GM19099 (cell line): Measurements from ENCODE around the gene GRM4.

ENCODE experiments used
- POLR2A ChIP-seq: IDR thresholded peaks from 3 replicates; pipeline ENCODE4 v1.6.1; 2011; ENCODE audit warnings: low read depth; ENCODE audit not compliant: insufficient read length; ENCODE audit errors: extremely low read depth

GRM4 gene

GRCh38 chr6:33993653-33994471 lies 152.0 kb downstream of the GRM4 start:
- no peak for TF ChIP-seq POLR2A

DNA sequence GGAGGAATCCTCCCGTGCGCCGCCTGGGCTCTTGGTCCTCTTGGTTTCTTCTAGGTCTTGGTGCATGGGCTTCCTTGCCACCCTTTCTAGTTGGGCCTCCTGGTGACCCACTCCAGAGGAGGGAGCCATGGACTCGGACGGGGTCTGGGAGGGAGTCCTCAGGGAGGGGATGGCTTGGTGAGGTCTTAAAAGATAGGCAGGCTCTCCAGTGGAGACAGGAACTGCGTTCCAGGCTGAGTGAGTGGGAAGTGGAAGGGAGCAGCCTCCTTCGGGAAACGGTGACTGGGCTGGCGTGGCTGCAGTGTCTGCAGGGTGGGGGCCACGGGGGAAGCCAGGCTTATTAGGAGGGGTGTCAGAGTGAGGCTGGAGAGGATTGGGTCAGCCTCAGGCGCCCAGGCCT lies 152.8 kb downstream of the GRM4 start:
- no peak for TF ChIP-seq POLR2A

DNA sequence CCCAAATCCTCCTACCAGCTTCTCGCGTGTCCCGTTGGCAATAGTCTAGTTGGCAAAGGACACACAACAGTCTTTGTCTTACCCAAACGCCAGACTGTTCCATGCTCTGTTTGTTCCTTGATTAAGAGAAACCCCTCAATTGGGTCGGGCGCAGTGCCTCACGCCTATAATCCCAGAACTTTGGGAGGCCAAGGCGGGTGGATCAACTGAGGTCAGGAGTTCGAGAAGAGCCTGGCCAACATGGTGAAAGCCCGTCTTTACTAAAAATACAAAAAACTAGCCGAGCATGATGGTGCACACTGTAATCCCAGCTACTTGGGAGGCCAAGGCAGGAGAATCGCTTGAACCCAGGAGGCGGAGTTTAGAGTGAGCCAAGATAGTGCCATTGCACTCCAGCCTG lies 153.7 kb downstream of the GRM4 start:
- TF ChIP-seq POLR2A, result no peak

- no peak for TF ChIP-seq POLR2A
These were observed 154.3 kb downstream of the GRM4 start for GRCh38 chr6:33991610-33992009.

DNA sequence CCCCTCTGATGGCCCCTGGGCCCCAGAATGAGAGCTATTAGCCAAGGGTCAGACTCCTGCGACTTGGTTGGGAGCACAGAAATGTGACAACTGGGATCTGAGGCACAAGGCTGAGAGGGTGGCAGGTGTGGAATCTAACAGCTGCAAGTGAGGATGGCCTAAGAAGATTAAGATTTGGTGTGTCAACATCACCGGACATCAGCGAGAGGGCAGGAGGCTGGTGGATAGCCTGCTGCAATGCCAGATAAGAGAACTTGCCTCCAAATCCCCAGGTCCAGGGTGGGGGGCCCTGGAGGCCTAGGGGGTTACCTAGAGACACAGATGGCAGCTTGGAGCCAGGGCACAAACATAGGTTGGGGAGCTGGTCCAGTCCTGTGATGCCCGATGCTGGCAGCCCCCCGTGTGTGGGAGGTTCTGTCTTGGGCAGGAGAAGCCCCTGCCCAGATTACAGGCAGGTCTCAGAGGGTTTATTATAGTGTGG lies 155.8 kb downstream of the GRM4 start:
- TF ChIP-seq POLR2A, result no peak

- no peak for TF ChIP-seq POLR2A
These were observed 156.7 kb downstream of the GRM4 start for GRCh38 chr6:33989016-33989854.

DNA sequence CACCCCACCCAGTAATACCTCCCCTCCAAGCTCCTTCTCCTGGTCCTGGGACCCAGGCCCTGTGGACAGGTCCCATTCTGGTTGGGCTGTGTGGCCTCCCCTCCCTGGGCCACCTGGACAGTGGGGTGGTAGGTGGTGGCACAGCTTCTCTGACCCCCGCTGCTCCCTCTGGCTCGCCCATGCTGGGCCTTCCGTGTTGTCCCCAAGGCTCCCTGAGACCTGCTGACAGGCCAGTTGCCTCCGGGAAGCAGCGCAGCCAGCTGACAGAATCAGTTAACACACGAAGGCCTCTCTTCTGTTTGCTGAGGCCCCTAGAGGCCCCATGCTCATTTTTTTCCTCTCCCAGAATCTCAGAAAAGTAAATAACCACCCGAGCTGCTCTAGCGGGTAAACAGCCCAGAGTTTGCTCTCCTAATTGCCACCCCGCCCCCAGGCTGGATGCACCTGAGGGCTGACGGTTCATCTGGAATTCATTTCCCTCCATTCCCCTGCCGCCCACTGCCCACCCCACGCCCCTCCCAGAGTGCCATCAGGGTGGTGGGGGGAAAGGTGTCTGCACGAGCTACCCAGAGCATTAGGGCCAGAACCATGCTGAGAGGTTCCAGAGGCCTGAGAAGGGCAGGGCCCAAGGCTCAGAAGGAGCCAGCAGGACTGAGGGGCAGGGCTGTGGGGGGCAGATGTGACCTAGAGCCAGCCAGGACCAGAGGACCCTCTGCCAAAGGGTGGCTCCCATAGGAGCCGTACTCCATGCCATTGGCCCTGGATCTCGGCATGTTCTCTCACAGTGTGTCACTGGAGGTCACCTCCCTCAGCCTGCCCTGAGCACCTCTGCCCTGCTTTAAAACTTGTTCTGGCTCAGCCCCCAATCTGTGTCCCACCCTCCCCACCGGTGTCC lies 157.5 kb downstream of the GRM4 start:
- TF ChIP-seq POLR2A, result no peak

DNA sequence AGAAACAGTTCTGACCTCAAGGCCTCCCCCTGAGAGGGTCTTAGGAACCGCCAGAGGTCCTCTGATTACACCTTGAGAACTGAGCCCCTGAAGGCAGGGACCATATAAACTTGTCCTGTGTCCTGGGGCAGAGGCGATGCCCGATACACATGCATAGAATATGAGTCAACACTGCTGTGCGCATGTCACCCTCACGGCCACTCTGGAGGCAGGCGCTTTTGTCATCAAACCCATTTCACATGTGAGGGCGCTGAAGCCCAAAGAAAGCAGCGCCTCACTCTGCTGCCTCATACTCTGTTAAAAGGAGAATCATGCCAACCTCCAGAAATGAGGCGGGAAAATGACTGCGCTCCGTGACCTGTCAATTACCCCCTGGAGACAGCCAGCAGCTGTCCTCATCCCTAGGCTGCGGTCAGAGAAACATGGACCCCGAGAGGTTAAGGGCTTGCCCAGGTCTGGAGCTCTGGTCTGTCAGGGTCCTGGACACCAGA lies 158.3 kb downstream of the GRM4 start:
- no peak for TF ChIP-seq POLR2A

- TF ChIP-seq POLR2A, result no peak
These were observed 159.9 kb downstream of the GRM4 start for GRCh38 chr6:33985947-33986346.

DNA sequence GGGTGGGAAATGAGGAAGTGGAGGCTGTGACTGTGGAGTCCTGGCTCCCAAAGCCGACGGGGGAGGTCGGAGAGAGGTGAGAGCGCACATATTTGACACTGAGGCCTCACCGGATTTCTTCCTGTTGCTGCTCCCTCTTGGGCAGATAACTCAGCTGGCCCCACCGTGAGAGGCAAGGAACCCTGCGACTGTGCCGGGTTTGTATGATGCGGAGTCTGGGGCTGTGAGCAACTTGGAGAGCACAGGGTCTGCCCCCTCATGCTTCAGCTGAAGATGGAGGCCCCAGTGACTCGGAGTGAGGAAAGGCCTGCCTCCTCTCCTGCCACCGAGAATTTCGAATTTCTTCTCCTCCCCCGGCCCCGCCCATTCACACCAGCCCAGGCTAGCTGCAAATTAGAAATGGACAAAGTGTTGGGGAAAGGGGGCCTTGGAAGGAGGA lies 160.6 kb downstream of the GRM4 start:
- TF ChIP-seq POLR2A, result no peak

- no peak for TF ChIP-seq POLR2A
These were observed 161.2 kb downstream of the GRM4 start for GRCh38 chr6:33984466-33985312.

GRCh38 chr6:33983721-33984465 lies 162.0 kb downstream of the GRM4 start:
- TF ChIP-seq POLR2A, result no peak

DNA sequence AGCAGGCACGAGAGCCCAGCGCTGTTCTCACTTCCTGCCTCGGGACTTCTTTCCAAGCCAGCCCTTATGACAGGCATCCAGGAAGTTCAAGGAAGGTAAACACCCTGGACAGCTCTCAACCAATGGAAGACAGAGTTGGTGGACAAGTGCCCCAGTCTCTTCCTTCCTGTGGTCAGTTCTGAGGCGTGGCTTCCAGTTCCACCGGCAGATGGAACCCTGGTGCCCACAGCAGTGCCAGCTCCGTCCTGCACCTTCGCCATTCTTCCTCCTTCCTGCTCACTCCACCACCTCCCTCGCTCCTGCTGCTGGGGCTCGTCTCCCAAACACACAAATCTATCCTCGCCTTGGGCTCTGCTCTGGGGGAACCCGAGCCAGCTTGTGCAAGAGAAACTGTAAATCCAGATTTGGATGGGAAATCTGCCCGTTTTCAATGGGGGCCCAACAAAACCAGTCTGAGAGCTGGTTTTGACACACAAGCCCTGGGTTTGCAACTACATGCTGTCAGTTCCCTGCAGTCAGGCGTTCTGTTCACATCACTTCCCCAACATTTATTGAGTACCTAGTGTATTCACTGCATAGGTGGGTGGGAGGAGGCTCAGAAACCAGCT lies 162.7 kb downstream of the GRM4 start:
- no peak for TF ChIP-seq POLR2A

- TF ChIP-seq POLR2A, result no peak
These were observed 164.0 kb downstream of the GRM4 start for GRCh38 chr6:33981861-33982260.
